Omental fat pad (tissue), 4 donors: ENCODE data around the gene MAML1. TPM values are rescaled to one million over a fixed set of nuclear protein-coding genes. Genes with fewer than 3 reads are reported as not detected.

Source experiments
- ATAC-seq: fragments of 150-250 bp; one replicate; pipeline ENCODE4 v1.9.1; 2016; ENCODE audit warnings: mild to moderate bottlenecking, moderate library complexity; ENCODE audit not compliant: low FRiP score
- DNase-seq: peaks from one replicate; pipeline ENCODE4 v3.0.0-alpha.2; 2019; ENCODE audit warnings: low spot score
- total RNA-seq, 4 donors: library from RNA; depleted of rRNA; stranded (reverse); fragments of >200 nt; gene quantifications; one replicate each; pipeline ENCODE4 v1.1.0, GENCODE V29; 2016
- TF ChIP-seq, protein P1 (sequence below), 3 donors: fragments of 450-650 bp; IDR thresholded peaks; one replicate each; pipeline ENCODE4 v1.5.1; 2016 to 2017; ENCODE audit warnings: antibody characterized with exemption in 3 of 3, mild to moderate bottlenecking in 3 of 3, moderate library complexity in 2 of 3

The MAML1 gene
- total RNA-seq, 4 donors from 2014 or later, result 12.6 to 28.1 (median 21.1) TPM

DNA sequence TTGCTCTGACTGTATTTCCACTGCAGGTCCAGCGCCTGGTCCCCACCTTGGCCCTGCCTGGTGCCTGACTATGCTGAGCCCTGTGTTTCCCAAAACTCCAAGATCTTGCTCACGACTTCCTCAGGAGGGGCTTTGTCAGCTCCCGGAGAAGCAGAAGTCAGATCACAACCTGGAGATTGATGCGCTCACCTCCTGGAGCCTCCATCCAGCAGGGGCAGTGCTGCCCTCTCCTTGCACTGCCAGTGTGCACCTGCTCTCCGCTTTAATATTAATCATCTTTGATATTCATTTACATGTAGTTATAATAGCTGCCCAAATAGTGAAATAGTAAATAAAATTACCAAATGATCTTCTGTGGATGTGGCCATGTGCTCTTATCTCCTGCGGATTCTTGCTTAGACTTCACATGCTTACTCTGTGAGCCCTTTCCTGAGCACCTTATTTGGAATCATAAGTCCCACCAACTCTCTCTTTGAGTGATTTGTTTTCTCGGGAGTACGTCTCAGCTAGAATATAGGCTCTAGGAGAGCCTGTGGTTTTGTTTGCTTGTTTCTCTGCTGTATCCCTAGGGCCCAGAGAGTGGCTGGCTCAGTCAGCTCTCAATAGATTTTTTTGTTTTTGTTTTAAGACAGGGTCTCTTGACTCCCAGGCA, 17.4 kb downstream of the MAML1 start:
- DNase-seq (no peak), ATAC-seq (no peak)
- TF ChIP-seq, protein P1, sequence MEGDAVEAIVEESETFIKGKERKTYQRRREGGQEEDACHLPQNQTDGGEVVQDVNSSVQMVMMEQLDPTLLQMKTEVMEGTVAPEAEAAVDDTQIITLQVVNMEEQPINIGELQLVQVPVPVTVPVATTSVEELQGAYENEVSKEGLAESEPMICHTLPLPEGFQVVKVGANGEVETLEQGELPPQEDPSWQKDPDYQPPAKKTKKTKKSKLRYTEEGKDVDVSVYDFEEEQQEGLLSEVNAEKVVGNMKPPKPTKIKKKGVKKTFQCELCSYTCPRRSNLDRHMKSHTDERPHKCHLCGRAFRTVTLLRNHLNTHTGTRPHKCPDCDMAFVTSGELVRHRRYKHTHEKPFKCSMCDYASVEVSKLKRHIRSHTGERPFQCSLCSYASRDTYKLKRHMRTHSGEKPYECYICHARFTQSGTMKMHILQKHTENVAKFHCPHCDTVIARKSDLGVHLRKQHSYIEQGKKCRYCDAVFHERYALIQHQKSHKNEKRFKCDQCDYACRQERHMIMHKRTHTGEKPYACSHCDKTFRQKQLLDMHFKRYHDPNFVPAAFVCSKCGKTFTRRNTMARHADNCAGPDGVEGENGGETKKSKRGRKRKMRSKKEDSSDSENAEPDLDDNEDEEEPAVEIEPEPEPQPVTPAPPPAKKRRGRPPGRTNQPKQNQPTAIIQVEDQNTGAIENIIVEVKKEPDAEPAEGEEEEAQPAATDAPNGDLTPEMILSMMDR (IDR thresholded peaks at IDR 0.05), result no peak

DNA sequence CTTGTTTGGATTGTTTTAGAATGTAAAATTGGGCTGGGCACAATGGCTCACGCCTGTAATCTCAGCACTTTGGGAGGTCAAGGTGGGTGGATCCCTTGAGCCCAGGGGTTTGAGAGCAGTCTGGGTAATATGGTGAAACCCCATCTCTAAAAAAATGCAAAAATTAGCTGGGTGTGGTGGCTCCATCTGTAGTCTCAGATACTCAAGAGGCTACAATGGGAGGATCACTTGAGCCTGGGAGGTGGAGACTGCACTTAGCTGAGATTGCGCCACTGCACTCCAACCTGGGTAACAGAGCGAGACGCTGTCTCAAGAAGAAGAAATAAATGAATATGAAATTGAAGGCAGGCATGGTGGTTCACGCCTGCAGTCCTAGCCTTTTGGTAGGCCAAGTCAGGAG, 21.3 kb downstream of the MAML1 start:
- ATAC-seq (no peak), DNase-seq (no peak)
- TF ChIP-seq, protein P1 (IDR thresholded peaks at IDR 0.05), result no peak

DNA sequence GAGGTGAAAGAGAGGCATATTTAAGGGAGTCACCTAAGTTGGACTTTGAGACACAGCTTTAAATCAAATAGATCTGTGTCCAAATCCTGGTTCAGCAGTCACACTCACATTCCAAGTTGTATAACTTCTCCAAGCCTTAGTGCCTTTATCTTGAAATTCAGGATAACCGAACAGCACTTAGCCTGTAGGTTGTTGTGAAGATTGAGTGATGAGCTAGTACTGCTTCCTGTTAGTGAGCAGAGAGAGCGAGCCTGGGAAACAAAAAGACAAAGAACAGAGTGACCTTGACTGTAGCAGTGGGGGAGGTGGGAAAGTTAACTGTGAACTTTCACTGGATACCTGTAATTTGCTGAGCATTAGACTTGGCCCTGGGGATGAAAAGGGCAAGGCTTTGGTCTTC, 22.4 kb downstream of the MAML1 start:
- no peak for DNase-seq
- ATAC-seq, result no peak
- TF ChIP-seq, protein P1 (IDR thresholded peaks at IDR 0.05), result no peak

DNA sequence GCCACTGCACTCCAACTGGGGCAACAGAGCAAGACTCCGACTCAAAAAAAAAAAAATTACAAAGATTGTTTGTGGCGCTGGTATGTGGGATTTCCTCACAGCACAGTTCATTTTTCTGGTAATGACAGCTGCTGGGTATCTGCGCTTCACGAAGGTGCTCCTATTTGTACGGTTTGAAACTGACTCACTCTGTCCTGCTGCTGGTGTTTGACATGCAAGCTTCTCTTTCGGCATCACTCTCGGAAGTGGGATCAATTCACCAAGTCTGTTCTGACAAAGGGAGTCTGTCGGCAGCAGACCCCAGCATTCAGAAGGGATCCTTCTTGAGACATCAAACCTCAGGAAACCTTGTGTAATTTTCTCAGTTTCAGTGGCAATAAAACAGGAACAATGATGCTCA, 26.3 kb downstream of the MAML1 start:
- TF ChIP-seq, protein P1 (IDR thresholded peaks at IDR 0.05), result no peak
- DNase-seq, result no peak
- ATAC-seq, result no peak

DNA sequence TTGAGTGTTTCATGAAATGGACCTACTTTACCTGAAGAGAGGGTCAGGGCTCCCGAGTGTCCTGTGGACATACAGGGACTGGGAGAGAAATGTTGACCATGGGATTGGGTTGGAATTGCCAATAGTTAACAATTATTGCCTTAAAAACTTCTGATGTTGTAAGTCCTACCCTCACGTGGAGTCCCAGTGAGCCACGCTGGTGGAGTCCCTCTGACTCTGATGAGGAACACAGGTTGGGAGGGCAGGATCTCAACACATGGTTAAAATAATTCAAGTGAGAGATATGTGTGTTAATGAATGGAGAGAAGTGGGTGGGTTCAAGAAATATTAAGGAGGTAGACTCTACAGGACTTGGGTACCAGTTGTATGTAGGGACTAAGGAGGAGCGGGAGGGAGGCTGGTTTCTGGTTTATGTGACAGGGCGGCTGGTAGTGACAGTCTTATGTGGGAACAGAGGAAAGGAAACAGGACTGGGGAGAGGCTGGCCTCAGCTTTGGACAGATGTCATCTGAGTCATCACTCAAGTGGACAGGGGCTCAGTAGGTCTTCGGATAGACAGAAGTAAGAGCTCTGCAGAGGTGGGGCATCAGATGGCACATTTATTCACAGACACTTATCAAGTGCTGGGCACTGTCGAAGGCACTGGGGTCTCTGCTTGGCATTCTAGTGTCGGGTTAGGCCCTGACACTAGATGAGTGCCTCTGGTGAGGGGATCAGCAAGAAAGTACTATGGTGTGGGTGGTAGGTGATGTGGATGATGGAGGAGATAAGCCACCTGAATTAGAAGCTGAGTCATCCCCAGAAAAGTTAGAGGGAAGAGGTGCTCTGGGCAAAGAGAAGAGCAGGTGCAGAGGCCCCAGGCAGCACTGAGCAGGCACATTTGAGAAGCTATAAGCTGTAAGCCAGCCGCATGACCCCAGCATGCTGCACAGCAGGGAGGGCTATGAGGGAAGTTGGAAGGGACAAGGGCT, 27.2 kb downstream of the MAML1 start:
- TF ChIP-seq, protein P1 (IDR thresholded peaks at IDR 0.05), result no peak
- DNase-seq, result no peak
- ATAC-seq, result no peak

DNA sequence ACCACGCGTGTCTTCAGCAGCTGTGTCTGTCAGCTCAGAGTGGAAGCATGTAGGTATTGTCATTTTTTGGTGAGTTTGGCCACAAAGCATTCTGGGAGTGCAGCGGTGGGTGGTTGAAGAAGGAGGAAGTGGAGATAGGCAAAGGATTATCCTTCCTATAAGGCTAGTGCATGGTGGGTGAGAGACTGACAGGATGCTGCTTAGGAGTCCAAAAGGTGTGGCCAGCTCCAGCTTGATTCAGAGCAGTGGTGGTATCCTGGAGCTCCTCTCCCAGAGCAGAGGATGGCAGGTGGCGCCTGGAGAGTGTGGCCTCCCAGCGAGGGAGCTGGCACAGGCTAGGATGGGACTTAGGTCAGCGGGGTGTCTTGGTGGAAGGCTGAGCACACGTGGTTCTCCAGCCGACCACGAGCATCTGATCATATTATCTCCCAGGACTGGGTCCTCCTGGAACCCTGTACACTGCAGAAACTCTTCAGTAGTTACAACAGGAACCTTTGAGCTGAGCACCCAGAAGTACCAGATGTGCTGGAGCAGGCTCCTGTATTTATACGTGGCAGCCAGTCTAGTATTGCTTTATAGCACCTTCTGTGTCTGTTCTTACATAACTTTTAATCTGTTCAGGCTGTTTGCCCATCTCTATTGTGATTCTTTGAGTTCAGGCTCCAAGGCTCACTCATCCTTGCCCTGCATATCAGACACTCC, 29.6 kb downstream of the MAML1 start:
- TF ChIP-seq, protein P1 (IDR thresholded peaks at IDR 0.05), result no peak
- no peak for ATAC-seq

More for the DNA sequence above, 29.6 kb downstream of the MAML1 start:
- no peak for DNase-seq
